ENCODE data around the gene VSIG4.

The VSIG4 gene

GRCh38 chrX:66021401-66021764 is 18.5 kb downstream of the VSIG4 start:
- Histone ChIP-seq H3K36me3 (ENCODE audit: insufficient read depth) (no peaks in the 10 kb centered on the region), H3K27ac (no peak overlapping the region), H3K79me2 (ENCODE audit: insufficient read depth, low read depth) (no peaks in the 10 kb centered on the region), H3K4me1 (ENCODE audit: low read depth, poor library complexity, severe bottlenecking) (no peaks in the 10 kb centered on the region), H3K9ac (no peak overlapping the region), H3K4me2 (no peak overlapping the region), H4K20me1 (ENCODE audit: insufficient read depth) (no peaks in the 10 kb centered on the region), H3K4me3 (IDR thresholded peaks at IDR 0.05; ENCODE audit: insufficient read depth, low read depth, low read length) (no peak overlapping the region), H2AFZ (ENCODE audit: low read depth) (no peak overlapping the region), H3K27me3 (ENCODE audit: insufficient read depth, low read depth) (no peaks in the 10 kb centered on the region)
- TF ChIP-seq, protein P1, sequence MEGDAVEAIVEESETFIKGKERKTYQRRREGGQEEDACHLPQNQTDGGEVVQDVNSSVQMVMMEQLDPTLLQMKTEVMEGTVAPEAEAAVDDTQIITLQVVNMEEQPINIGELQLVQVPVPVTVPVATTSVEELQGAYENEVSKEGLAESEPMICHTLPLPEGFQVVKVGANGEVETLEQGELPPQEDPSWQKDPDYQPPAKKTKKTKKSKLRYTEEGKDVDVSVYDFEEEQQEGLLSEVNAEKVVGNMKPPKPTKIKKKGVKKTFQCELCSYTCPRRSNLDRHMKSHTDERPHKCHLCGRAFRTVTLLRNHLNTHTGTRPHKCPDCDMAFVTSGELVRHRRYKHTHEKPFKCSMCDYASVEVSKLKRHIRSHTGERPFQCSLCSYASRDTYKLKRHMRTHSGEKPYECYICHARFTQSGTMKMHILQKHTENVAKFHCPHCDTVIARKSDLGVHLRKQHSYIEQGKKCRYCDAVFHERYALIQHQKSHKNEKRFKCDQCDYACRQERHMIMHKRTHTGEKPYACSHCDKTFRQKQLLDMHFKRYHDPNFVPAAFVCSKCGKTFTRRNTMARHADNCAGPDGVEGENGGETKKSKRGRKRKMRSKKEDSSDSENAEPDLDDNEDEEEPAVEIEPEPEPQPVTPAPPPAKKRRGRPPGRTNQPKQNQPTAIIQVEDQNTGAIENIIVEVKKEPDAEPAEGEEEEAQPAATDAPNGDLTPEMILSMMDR (conservative IDR thresholded peaks at IDR 0.05; ENCODE audit: low read depth, low read length), result no peak

- no peak overlapping the region for H3K27ac ChIP-seq
- no peak overlapping the region for H3K4me2 ChIP-seq
These were observed 19.1 kb downstream of the VSIG4 start for GRCh38 chrX:66020631-66021334.

DNA sequence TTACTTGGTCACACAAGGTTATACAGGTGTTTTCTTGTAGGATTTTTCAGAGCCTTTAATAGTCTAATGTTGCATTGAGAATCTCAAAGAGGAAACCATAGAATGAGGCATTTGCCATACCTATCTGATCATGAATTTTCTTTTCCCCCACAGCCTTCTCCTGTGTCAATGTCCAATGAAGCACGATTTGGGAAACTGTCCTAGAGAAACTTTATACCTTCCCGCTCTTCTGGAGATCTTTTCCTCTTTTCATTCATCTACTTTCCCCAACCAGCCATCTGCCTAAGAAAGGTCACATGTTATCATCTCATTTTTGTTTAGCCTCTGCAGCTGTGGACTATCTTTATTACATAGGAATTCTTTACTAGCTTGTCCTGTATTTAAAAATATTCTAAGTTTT is 19.9 kb downstream of the VSIG4 start:
- TF ChIP-seq, protein P1 (conservative IDR thresholded peaks at IDR 0.05; ENCODE audit: low read depth, low read length), result no peak
- Histone ChIP-seq H3K4me2 (no peak overlapping the region), H3K79me2 (ENCODE audit: insufficient read depth, low read depth) (no peaks in the 10 kb centered on the region), H3K4me1 (ENCODE audit: low read depth, poor library complexity, severe bottlenecking) (no peaks in the 10 kb centered on the region), H2AFZ (ENCODE audit: low read depth) (no peak overlapping the region), H3K27me3 (ENCODE audit: insufficient read depth, low read depth) (no peaks in the 10 kb centered on the region), H3K36me3 (ENCODE audit: insufficient read depth) (no peaks in the 10 kb centered on the region), H4K20me1 (ENCODE audit: insufficient read depth) (no peaks in the 10 kb centered on the region), H3K27ac (no peak overlapping the region), H3K4me3 (IDR thresholded peaks at IDR 0.05; ENCODE audit: insufficient read depth, low read depth, low read length) (no peak overlapping the region), H3K9ac (no peak overlapping the region)

More at GRCh38 chrX:66020631-66021334, 19.1 kb downstream of the VSIG4 start:
- H3K79me2 ChIP-seq (ENCODE audit: insufficient read depth, low read depth), result no peaks in the 10 kb centered on the region
- no peak overlapping the region for H3K9ac ChIP-seq
- H2AFZ ChIP-seq (ENCODE audit: low read depth), result no peak overlapping the region
- H3K36me3 ChIP-seq (ENCODE audit: insufficient read depth), result no peaks in the 10 kb centered on the region
- TF ChIP-seq, protein P1 (conservative IDR thresholded peaks at IDR 0.05; ENCODE audit: low read depth, low read length), result no peak
- H3K27me3 ChIP-seq (ENCODE audit: insufficient read depth, low read depth), result no peaks in the 10 kb centered on the region
- no peaks in the 10 kb centered on the region for H3K4me1 ChIP-seq (ENCODE audit: low read depth, poor library complexity, severe bottlenecking)
- no peak overlapping the region for H3K4me3 ChIP-seq (IDR thresholded peaks at IDR 0.05; ENCODE audit: insufficient read depth, low read depth, low read length)
- H4K20me1 ChIP-seq (ENCODE audit: insufficient read depth), result no peaks in the 10 kb centered on the region

DNA sequence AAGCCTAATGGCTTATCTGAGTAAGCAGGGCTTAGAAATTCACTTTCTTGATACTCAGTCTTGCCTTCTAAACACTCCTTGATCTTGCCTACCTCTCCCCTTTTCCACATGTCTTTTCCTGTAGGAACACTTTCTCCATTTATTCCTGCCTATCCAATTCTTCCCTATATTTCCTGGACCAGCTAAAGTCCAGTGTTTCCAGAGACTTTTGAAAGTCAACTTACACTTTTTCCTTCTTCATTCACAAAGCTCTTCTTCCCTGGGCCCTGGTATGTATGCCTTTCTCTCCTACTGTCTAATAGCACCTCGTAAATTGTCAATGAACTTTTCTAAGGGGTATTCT is 20.6 kb downstream of the VSIG4 start:
- H3K27ac ChIP-seq, result no peak overlapping the region
- H3K4me3 ChIP-seq (IDR thresholded peaks at IDR 0.05; ENCODE audit: insufficient read depth, low read depth, low read length), result no peak overlapping the region
- no peaks in the 10 kb centered on the region for H3K27me3 ChIP-seq (ENCODE audit: insufficient read depth, low read depth)
- H3K79me2 ChIP-seq (ENCODE audit: insufficient read depth, low read depth), result no peaks in the 10 kb centered on the region
- H3K4me1 ChIP-seq (ENCODE audit: low read depth, poor library complexity, severe bottlenecking), result no peaks in the 10 kb centered on the region
- no peaks in the 10 kb centered on the region for H3K36me3 ChIP-seq (ENCODE audit: insufficient read depth)
- H4K20me1 ChIP-seq (ENCODE audit: insufficient read depth), result no peaks in the 10 kb centered on the region
- no peak overlapping the region for H2AFZ ChIP-seq (ENCODE audit: low read depth)
- no peak overlapping the region for H3K9ac ChIP-seq
- no peak overlapping the region for H3K4me2 ChIP-seq
- TF ChIP-seq, protein P1 (conservative IDR thresholded peaks at IDR 0.05; ENCODE audit: low read depth, low read length), result no peak

Data from KMS-11 (cell line).